ELR (cell line): ENCODE results near the gene SLC25A41.

Source experiments
- DNase-seq: peaks from one replicate; pipeline ENCODE4 v3.0.0-alpha.2; 2015; ENCODE audit warnings: low read depth

SLC25A41 gene

DNA sequence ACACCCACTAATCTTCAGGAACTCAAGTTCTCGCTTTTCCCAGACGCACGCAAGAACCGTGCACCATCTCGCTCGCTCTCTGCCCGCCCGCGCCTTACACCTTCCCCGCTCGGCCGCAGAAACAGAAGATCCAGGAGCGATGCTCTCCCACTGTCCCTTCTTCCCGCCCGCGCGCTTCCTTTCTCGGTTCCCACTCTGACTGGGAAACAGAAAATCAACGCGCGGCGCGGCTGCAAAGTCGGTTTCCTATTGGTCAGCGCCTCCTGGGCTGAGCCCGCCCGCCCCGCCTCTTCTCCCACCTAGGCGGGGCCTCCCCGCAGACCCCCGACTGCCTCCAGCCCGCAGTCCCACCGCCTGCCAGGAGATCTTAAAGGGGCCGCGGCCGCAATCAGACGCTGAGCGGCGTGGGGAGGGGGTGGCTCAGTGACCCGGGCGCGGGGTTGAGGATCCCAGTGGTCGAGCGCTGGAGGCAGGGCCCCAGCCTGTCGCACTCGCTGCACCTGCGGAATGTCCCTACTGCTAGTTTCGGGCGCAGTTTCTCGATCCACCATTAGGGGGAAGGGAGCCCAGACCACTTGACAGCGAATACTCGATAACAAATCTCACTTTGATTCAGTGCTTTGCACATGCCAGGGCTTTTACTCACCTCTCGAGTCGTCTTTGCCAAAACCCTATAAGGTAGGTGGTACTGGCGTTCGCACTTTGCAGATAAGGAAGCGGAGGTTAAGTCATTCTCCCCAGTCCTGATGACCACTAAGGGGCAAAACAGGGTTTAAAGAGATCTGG lies 26.7 kb upstream of the SLC25A41 start:
- peak; percentile 100 for DNase-seq

DNA sequence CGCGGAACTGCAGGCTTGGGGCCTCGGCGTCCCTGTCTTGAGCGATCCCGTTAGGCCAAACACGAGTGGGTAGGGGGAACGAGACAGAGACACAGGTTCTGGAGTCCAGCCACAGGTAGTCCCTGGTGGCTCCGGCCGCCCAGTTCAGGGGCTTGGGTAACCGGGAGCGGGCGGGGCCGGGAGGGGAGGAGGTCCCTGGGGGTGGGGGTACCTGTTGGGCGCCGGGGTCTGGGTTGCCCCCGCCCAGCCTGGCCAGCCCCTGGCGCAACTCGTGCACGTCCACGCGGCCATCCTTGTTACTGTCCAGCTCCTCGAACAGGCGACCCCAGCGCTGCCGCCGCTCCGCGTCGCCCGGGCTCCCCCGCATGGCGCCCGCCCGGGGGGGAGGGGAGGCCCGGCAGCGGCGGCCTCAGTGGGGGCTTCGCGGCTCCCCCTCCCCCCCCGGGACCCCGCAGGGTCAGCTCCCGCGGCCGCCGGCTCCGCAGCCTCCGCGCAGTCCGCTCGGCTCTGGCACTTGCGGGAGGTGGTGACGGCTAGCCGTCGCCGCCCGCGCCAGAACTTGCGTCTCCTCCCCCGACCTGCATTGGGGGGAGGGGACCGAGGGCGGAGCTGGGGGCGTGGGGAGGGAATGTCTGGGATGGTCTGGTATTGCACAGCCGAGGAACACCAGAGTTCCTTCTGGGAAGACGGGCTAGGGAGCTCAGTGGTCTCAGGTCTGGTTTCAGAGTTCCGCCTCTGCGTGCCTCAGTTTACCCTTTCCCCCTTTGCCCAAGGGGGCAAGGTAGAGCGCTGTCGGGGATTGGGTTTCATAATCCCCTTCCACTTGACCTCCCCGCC lies 25.9 kb upstream of the SLC25A41 start, which contains the start of gene SLC25A23:
Gene SLC25A23, minus strand, starts transcription at position 531 of the 837 bp plus-strand sequence. Its CDS starts 164 bp downstream, at position 367.
- DNase-seq: peak; percentile 70

DNA sequence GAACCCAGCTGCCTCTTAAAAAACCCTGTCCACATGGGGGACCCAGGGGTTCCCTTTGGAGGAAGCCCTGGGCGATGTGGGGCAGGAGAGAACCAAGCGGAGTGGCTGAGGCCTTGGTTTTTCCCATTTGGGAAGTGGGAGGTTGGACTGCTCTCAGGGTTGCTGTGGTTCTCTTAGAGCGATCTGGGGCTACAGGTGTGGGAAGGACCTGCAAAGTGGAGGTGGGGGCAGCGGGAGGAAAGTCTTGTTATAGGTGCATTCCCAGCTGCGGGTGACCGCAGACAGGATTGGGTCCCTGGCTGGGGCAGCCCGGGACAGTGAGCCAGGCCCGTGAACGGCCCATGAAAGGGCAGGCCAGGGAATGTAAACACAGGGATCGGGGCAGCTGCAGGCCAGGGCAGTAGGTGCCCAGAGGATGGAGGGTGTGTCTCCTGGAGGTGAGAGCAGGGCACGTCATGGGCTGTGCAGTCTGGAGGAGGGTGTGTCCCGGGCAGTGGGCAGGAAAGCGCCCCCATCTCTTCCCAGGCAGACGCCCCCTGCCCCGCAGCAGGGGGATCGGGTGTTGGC lies 25.2 kb upstream of the SLC25A41 start:
- DNase-seq: no peak

DNA sequence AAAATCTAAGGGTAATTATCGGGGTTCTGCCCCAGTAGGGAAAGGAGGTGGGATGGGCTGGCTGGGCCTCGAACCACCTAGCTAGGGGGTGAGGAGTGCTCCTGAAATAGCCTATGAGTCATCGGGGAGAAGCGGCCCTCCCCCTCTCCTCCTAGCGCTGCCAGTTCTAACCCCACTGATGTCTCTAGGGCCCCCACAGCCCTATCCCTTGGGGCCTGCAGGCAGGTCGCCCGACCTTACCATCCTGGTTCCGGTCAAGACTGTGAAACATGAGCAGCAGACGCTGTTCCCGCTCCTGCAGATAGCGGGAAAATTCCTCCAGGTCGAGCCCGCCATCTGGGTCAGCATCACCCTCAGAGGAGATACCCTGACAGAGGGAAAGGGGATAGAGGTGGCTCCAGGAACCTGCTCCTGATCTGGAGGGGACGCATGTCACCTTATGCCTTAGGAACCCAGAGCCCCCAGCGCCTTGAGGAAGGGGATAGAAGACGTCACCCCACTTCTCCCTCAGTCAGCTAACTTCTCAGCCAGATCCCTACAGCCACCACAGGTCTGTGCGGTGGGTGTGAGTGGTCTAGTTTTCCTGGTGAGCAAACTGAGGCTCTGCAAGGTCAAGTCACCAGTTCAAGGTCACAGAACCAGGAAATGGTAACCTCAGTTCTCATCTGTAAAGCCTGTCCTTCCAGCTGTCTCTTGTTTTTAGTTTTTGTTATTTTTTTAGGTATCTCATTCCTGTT lies 24.6 kb upstream of the SLC25A41 start:
- DNase-seq: no peak

DNA sequence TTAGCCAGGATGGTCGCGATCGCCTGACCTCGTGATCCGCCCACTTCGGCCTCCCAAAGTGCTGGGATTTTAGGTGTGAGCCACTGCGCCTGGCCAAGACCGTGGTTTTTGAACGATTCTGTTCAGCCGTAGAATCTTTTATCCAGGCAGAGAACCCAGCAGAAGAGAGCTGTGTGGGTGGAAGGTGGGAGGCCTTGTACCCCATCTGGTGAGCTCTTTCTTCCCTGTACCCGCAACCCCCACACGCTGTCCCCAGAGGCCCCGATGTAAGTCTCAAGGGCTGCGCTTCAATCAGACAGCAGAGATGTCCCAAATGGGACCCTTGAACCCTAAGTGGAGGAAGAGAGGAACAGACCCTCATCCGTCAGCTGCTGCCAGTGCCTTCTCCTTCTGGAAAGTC lies 22.4 kb upstream of the SLC25A41 start:
- DNase-seq: no peak

DNA sequence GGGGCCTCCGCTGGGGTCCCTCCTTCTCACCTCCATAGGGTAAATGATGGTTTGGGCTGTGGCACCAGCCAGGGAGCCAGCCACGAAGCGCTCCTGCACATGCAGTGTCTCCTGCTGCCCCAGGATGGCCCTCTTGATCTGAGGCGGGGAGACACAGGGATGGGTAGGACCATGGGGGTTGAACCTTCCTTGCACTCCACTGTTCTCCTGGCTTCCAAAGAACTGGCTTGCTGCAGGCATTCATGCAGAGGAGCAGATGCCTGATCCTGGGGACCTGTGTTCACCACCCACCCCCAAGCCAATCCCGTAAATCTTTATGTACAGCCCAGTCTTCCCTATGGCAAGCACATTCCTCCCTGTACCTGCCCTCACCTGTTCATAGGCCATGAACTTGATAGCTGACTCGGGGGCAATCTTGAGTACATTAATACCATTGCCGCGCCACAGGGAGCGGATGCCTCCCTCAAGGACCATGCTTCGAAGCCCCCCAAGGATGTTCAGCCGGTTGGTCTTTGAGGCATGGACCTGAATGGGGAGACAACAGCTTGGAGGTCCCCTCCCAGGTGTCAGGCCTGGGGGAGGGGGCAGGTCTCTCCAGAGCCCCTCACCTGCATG lies 20.5 kb upstream of the SLC25A41 start:
- DNase-seq: no peak

DNA sequence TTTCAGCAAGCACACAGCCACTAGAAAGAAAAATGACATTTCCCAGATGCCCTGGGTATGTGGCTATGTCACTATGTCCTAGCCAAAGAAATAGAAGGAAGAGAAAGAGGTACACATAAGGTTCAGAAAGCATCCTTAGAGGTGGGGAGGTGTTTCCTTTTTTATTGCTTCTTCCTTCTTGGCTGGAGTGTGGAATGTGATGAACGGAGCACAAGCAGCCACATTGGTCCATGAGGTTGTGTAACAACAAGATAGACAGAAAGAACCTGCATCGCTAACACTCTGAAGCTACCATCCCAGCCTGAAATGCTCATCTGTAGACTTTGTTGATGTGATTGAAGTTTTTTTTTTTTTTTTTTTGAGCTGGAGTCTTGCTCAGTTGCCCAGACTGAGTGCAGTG lies 19.3 kb upstream of the SLC25A41 start:
- DNase-seq: no peak

DNA sequence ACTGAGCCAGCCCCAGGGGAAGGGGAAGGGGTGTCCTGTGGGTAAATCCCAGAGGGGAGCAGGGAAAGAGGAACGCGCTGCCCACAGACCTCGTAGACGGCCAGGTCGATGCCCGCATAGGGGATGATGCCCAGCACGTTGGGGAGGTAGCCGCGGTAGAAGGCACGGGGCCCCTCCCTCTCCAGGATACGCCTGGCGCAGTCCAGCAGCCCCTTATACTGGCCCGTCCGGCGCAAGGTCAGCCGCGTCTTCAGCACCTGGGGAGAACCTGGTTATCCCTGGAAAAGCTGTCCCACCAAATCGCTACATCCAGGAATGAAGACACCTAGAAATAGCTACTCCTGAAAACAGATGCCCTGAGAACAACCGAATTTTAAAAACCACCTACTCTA lies 18.7 kb upstream of the SLC25A41 start:
- DNase-seq: no peak

DNA sequence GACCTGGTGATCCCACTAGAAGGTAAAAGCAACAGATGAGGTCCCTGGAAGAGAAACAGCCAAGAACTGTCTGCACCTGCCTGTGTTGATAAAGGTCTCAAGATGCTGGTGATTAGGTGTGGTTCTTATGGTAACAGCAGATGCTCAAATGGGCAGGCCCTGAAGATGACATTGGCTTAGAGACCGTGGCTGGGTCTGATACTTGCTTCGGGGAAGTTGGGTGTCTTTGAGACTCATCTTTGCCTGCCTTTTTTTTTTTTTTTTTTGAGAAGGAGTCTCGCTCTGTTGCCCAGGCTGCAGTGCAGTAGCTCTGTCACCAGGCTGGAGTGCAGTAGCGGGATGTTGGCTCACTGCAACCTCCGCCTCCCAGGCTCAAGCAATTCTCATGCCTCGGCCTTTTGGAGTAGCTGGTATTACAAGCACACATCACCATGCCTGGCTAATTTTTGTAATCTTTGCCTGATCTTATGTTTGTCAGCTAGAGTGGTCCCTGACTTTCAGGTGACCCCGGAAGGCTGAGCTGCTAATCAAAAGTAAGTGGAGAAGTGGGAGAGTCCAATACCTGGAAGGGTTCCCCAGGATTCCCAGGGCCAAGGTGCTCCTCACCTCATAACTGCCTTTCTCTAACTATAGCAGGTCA lies 18.1 kb upstream of the SLC25A41 start:
- DNase-seq: no peak

DNA sequence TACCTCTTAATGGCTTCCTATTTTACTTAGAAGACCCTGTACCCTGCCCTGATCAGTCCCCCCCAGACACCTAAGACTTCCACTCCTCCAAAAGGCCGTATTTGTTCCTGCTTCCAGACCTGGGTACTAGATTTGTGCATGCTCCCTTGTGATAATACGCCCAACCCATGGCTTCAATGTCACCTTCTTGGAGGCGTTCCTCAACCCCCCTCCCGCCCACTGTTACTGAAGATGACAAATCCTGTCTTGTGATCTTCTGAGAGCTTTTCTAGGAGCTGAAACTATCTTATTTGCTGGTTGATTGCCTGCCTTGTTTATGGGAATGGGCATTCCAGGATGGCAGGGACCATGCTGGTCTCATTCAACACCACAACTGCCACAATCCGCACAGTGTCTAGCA lies 16.6 kb upstream of the SLC25A41 start:
- no peak for DNase-seq

DNA sequence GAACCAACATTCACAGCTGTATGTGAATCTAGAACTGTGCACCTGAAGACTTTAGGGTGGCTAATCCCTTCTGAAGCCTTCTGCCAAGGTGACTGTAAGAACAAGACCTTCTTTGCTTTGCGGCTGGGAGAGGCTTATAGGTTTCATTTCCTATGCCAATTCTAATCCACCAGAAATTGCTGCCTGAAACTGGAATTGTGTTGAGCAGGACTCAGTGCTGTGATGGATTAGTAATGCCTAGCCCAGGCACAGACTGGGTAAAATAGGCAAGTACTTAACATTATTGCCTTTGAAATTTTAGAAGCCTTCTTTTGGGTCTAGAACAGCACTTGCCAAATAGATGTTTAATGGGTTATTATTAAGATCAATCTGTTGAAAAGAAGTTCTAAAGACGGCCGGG lies 14.5 kb upstream of the SLC25A41 start:
- no peak for DNase-seq

DNA sequence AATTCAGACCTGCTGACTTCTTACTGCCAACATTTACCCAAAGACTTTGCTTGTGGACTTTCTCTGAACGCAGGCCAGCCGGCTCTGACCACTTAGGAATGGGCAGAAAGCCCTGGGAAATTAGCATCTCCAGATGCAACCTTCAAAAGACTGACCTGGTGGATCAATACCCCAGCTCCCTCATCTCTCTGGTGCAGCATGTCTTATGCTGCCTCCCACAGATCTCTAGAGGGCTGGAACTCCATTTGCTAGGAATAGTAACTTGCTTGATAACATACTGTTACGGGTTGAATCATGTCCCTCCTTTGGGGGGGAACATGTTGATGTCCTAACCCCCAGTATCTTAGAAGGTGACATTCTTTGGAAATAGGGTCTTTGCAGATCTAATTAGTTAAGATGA lies 12.9 kb upstream of the SLC25A41 start:
- no peak for DNase-seq

DNA sequence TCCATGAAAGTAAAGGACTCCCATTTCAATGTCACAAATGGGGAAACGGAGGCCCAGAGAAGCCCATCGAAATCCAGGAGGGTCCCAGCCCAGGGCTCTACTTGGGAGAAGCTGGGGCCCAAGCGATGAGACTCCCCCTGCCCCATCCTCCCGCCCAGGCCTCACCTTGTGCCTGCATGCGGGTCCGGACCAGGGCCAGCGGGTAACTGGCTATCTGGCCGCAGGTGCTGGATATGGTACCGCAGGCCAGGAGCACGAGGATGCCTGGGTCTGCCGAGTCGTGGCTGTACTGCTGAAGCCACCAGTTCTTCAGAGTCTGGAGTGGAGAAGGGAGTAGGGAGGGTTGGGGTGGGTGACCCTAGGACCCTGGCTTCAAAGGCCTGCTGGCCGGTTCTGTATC lies 10.4 kb upstream of the SLC25A41 start:
- DNase-seq: no peak

DNA sequence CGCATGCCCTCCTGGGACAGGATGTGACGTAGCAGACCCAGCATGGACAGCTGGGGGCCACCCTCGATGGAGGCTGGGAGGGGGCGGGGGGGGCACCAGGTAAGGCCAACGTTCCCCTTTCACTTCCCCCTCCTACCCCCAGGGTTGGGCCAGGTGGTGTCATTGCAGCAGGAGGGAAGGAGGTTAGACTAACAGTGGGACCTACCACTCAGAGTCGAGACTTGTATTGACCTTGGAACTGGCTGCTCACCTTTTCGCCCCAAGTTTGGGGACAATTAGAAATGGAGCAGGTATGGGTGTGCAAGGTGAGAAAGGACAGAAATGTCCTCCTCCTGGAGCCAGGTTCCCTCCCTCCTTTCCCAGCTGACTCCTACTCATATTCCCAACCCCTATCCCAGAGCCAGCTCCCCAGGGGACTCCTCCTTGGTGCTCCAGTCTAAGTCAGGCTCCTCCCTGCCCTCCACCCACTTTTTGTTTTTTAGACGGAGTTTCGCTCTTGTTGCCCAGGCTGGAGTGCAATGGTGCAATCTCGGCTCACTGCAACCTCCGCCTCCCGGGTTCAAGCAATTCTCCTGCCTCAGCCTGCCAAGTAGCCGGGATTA lies 8.6 kb upstream of the SLC25A41 start:
- DNase-seq: no peak

DNA sequence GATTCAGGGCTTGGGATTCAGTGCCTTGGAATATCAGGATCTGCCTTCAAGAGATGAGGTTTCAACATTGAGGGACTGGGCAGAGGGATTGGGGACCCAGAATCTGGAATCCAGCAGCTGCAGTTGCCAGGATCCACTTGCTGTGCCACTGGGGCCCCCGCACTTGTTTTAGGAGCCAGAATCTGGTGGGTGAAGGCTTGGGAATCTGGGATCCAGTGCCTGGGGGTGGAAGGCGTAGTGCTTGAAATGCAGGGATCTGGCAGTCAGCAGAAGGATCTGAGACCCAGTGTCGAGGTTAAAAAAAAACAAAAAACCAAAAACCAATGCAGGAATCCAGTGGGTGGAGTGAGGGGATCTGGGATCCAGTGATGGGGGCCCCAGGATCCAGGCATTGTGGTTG lies 7.3 kb upstream of the SLC25A41 start:
- no peak for DNase-seq

DNA sequence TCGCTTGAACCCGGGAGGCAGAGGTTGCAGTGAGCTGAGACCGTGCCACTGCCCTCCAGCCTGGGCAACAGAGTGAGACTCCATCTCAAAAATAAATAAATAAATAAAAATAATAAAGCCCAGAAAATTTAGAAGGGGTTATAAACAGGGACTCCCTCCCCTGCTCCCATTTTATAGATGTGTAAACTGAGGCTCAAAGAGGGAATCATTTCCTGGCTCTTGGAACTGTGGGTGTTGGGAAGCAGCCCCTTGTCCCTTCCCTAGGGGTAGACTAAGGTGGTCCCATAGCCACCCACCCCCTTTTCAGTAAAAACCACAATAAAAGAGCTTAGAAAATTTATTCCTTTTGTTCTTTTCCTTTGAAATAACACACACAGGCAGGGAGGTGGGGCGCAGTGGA lies 6.2 kb upstream of the SLC25A41 start:
- DNase-seq: no peak

DNA sequence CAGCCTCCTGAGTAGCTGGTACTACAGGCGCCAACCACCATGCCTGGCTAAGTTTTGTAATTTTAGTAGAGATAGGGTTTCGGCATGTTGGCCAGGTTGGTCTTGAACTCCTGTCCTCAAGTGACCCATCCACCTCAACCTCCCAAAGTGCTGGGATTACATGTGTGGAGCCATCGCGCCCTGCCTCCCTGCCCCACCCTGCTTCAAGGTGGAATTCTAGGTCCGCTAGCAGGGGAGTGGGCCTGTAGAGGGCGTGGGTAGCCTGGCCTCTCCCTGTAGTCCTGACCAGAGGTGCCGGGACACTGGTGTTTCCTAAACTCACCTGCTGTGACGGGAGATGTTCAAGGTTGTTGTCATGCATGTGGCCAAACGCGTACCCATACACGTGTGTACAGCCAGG lies 398 bp downstream of the SLC25A41 start:
- DNase-seq: no peak

DNA sequence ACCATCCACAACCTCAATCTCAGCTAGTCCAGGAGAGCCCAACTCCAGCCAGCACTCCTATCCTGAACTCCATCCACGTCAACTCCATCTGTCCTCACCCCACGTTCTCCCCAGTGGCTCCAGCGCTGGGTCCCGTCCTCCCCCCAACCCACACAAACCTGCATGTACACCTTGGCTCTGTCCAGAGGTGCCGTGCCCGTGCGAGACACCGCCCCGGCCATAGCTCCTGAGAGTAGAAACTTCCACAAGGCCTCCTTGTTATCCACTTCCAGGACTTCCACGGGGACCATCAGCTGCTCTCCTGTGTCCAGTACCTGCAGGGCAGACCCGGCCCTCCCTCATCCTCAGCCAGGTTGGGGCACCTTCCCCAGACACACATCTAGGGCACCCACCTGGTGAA lies 1.7 kb downstream of the SLC25A41 start:
- no peak for DNase-seq

DNA sequence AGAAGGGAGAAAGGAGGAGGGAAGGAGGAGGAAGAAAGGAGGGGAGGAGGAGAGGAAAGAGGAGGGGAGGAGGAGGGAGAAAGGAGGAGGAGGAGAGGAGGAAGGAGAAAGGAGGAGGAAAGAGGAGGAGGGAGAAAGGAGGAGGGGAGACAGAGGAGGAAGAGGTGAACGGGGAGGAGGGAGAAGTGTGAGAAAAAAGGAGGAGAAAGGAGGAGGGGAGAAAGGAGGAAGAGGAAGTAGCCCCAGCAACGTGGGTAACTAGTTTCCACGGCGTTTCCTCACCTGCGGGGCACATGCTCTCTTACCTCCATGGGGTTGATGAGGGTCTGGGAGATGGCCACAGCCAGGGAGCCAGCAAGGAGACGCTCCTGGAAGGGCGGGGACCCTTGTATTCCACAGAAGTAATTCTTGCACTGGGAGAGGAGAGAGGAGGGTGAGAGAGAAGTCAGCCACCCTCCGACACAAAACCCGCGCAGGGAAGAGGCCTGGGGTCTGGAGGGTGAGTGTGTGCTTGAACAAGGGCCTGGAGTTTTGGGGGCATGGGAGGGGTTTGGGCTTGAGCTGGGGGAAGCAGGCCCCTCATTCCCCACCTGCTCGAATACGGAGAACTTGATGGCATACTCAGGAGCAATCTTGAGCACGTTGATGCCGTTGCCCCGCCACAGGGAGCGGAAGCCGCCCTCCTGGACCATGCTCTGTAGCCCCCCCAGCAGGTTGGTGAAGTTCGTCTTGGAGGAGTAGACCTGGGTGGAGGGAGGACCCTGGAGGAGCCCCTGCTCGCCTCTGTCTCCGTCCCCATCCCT lies 3.9 kb downstream of the SLC25A41 start:
- no peak for DNase-seq
